ENCODE results near the gene WBP2NL.

GRCh38 chr22:42007922-42008321 is 9.3 kb downstream of the WBP2NL start:
- no peak for TF ChIP-seq RCOR1 (IDR thresholded peaks at IDR 0.05; ENCODE audit: low read depth, low read length)
- no peak for TF ChIP-seq NFE2L2 (conservative IDR thresholded peaks at IDR 0.05; ENCODE audit: low read length)
- TF ChIP-seq RAD21 (conservative IDR thresholded peaks at IDR 0.05 in 1 of 2, IDR thresholded peaks at IDR 0.05 in 1 of 2), result no peak
- no peak for TF ChIP-seq HDAC2 (IDR thresholded peaks at IDR 0.05)
- no peak for TF ChIP-seq CTCF (IDR thresholded peaks at IDR 0.05)
- no peak for TF ChIP-seq EHF (CRISPR knock-in tag; IDR thresholded peaks at IDR 0.05)
- no peak for TF ChIP-seq CHD4 (IDR thresholded peaks at IDR 0.05; ENCODE audit: borderline replicate concordance)
- TF ChIP-seq ESRRA (IDR thresholded peaks at IDR 0.05; ENCODE audit: borderline replicate concordance, low read length), result no peak
- no peak for TF ChIP-seq EP300 (IDR thresholded peaks at IDR 0.05)
- no peak for TF ChIP-seq KDM1A (IDR thresholded peaks at IDR 0.05; ENCODE audit: low read depth)
- no peak for TF ChIP-seq CHD2 (IDR thresholded peaks at IDR 0.05; ENCODE audit: low read length, partially characterized antibody)
- TF ChIP-seq SMC3 (IDR thresholded peaks at IDR 0.05), result no peak
- TF ChIP-seq RARB (CRISPR knock-in tag; IDR thresholded peaks at IDR 0.05), result no peak

Data from A549 (cell line).